Adrenal gland (tissue), 12 donors: ENCODE data around the gene SEBOX. TPM values are rescaled to one million over a fixed set of nuclear protein-coding genes. Genes with fewer than 3 reads are reported as not detected.

Experiments used
- DNase-seq, 7 donors: peaks; one replicate each; pipeline ENCODE4 v3.0.0-alpha.2; 2019 to 2020
- H3K27ac ChIP-seq, 5 donors: fragments of 200-600 bp; sonication (generic) in 4 of 5; 1 replicate in 3 of 5; 2 replicates in 2 of 5; pipeline versions ENCODE4 v1.5.1 to v1.8.0; 2016 to 2020; ENCODE audit warnings: mild to moderate bottlenecking in 1 of 5
- H3K27me3 ChIP-seq: fragments of 200-600 bp; 2 replicates; pipeline ENCODE4 v1.8.0; 2021
- H3K36me3 ChIP-seq, 2 donors: fragments of 200-600 bp; replicated peaks in 1 of 2; 1 replicate in 1 of 2; 2 replicates in 1 of 2; pipeline versions ENCODE4 v1.5.1 to v1.8.0; 2018 to 2022
- H3K4me1 ChIP-seq, 2 donors: fragments of 200-600 bp; replicated peaks in 1 of 2; 1 replicate in 1 of 2; 2 replicates in 1 of 2; pipeline versions ENCODE4 v1.5.1 to v1.8.0; 2018 to 2021
- H3K4me3 ChIP-seq, 4 donors: fragments of 200-600 bp; sonication (generic) in 3 of 4; one replicate each; pipeline ENCODE4 v1.5.1; 2016 to 2018
- H3K9me3 ChIP-seq, 3 donors: fragments of 200-600 bp; sonication (generic) in 1 of 3; replicated peaks in 1 of 3; 1 replicate in 2 of 3; 2 replicates in 1 of 3; pipeline versions ENCODE4 v1.5.1 to v1.8.0; 2016 to 2021
- POLR2A ChIP-seq, 2 donors: fragments of 450-650 bp; IDR thresholded peaks; one replicate each; pipeline ENCODE4 v1.6.1; 2017; ENCODE audit warnings: antibody characterized with exemption in 2 of 2, mild to moderate bottlenecking in 2 of 2, moderate library complexity in 1 of 2
- WGBS, 4 donors: extraction: QIAGEN DNeasy Blood & Tissue Kit in 2 of 4; methylation state at CpG; one replicate each; pipeline versions ENCODE4 v1.1.5 to v1.1.7; 2013 to 2017; 5-methylcytosine and 5-hydroxymethylcytosine counted together
- intact Hi-C, 2 donors: fragments of 100-400 bp; cut with DNase I; formaldehyde crosslinking; loops; one replicate each; pipeline versions ENCODE4 v1.14.1 to v1.15.0; 2022 to 2023
- polyA plus RNA-seq, 3 donors: library from polyadenylated mRNA; stranded (reverse); fragments of 200-250 nt in 2 of 3; fragments of 350-450 nt in 1 of 3; fragmentation: Illumina TruSeq in 1 of 3; extraction: RNeasy Lipid Tissue Mini Kit (QIAGEN cat#74804) in 1 of 3; gene quantifications; one replicate each; pipeline ENCODE4 v1.2.3, GENCODE V29; 2013 to 2014
- total RNA-seq, 9 donors: library from RNA; depleted of rRNA in 4 of 9; stranded (reverse); fragments of >200 nt in 4 of 9; fragments of 120-200 nt in 1 of 9; fragmentation: NEBNext Ultra II Directional in 1 of 9; extraction: Animal tissue kit (Norgen Biotek cat#: 25700) in 1 of 9; gene quantifications; one replicate each; pipeline versions ENCODE4 v1.1.0 to v1.2.4, GENCODE V29; 2013 to 2023
- TF ChIP-seq, protein P1 (sequence below), 6 experiments: fragments of 450-650 bp in 4 of 6; fragments of 200-600 bp in 2 of 6; sonication (generic) in 1 of 6; IDR thresholded peaks; 1 replicate in 5 of 6; 2 replicates in 1 of 6; pipeline versions ENCODE4 v1.5.1 to v1.8.0; 2016 to 2021; ENCODE audit warnings: antibody characterized with exemption in 6 of 6, mild to moderate bottlenecking in 2 of 6, moderate library complexity in 1 of 6
- donor health status: healthy with polysubstance abuse.
- donor health status: Bipolar disorder and iron deficiency.
- donor health status: DM: yes; HTN: yes; CAD: no.
- donor health status: DM: no; HTN: no; CAD: no.
- donor health status: DM: no; HTN: no; CAD: no.
- donor health status: DM: yes; HTN: yes; CAD: no.

SEBOX gene
- total and polyA plus RNA-seq, 12 donors = not detected

DNA sequence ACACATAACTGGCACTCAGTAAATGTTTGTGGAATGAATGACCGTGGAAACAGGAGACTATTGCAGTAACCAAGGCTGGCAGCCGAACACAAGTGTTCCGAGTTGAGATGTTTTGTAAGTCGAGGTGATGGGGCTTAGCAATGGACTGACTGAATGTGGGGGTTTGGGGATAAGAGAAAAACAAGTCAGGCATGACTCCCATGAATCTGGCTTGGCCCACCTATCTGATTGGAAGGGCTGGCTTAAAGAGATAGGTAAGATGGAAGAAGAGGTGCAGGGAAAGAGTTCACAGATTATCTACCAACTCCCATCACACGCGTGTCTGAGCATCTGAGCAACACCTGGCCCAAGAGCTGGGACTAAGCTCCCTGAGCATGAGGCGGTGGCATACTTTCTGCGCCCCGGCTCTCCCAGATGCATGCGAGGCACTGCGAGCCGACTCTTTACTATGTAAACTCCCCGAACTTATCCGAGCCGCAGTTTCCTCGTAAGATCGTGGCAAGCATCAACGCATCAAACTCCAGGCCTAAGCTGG lies 30.3 kb downstream of the SEBOX start:
- DNase-seq = peak in 2 of 7 donors; percentile 56 to 58
- Histone ChIP-seq H3K27ac (peak overlapping the region in 4 of 5 donors; percentile 57 to 95 (median 80)), H3K27me3 (no peaks in the 10 kb centered on the region), H3K4me3 (peak overlapping the region; percentile 16 to 91 (median 80)), H3K36me3 (peaks cover 0 to 23% of the 10 kb centered on the region in 2 donors), H3K4me1 (peaks cover 21 to 45% of the 10 kb centered on the region in 2 donors), H3K9me3 (no peaks in the 10 kb centered on the region)
- 6 to 18% (median 12%) methylated on average over 10 to 18 of the region's 18 CpGs for WGBS, 4 donors
- TF ChIP-seq POLR2A (IDR thresholded peaks at IDR 0.05) = no peak
- TF ChIP-seq, protein P1, sequence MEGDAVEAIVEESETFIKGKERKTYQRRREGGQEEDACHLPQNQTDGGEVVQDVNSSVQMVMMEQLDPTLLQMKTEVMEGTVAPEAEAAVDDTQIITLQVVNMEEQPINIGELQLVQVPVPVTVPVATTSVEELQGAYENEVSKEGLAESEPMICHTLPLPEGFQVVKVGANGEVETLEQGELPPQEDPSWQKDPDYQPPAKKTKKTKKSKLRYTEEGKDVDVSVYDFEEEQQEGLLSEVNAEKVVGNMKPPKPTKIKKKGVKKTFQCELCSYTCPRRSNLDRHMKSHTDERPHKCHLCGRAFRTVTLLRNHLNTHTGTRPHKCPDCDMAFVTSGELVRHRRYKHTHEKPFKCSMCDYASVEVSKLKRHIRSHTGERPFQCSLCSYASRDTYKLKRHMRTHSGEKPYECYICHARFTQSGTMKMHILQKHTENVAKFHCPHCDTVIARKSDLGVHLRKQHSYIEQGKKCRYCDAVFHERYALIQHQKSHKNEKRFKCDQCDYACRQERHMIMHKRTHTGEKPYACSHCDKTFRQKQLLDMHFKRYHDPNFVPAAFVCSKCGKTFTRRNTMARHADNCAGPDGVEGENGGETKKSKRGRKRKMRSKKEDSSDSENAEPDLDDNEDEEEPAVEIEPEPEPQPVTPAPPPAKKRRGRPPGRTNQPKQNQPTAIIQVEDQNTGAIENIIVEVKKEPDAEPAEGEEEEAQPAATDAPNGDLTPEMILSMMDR (IDR thresholded peaks at IDR 0.05) = no peak
- intact Hi-C loops = no loop called here

DNA sequence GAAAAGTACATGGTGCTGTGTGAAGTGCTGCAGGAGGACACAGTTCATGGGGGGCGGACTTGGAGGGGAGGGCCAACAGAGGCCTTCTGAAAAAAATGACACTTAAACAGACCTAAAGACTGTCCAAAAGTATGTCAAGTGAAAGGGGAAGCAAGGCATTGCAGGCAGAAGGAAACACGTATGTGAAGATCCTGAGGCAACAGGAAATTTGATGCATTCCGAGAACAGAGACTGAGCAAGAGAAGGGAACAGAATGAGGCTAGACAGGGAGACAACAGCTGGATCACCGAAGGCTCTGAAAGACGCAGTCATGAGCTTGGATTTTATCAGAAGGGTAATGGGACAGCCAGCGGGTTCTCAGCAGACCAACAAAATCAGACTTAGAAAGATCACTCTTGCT lies 30.8 kb downstream of the SEBOX start:
- DNase-seq = peak in 1 of 7 donors; percentile 50
- Histone ChIP-seq H3K9me3 (no peaks in the 10 kb centered on the region), H3K27me3 (no peaks in the 10 kb centered on the region), H3K27ac (peak overlapping the region in 3 of 5 donors; percentile 57 to 95 (median 89)), H3K4me3 (peak overlapping the region in 1 of 4 donors; percentile 70), H3K36me3 (peaks cover 0 to 22% of the 10 kb centered on the region in 2 donors), H3K4me1 (peaks cover 21 to 41% of the 10 kb centered on the region in 2 donors)
- intact Hi-C loops = no loop called here
- WGBS, 4 donors = 42 to 59% (median 52%) methylated on average over 6 of the region's 6 CpGs
- no peak for TF ChIP-seq POLR2A (IDR thresholded peaks at IDR 0.05)
- TF ChIP-seq, protein P1 (IDR thresholded peaks at IDR 0.05) = no peak

DNA sequence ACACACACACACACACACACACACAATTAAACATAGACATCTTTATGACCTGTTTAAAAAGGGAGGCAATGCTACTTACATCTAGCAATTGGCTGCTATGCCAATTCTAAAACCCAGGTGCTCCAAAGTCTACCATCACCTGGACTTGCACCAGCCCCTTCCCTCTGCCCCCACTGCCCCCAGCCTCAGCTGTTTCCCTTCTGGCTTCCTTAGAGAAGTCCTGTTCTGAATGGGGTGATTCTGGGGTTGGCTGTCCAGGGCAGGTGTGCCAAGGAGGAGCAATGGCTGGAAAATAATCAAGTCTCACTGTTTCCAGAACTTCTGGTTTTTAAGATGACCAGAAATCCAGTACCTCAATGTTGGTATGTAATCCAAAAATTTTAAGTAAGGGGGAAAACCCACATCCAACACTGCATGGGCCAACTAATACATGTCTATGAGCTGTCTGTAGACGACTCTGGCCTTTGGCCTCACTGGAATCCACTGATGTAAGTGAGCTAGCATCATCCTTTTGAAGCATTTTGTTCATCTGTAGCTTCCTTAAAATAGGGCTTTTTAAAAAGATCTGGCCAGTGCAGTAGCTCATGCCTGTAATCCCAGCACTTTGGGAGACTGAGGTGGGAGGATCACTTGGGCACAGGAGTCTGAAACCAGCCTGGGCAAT lies 31.8 kb downstream of the SEBOX start:
- intact Hi-C loops = no loop called here
- TF ChIP-seq POLR2A (IDR thresholded peaks at IDR 0.05) = no peak
- TF ChIP-seq, protein P1 (IDR thresholded peaks at IDR 0.05) = no peak
- 58 to 80% (median 70%) methylated on average over 1 of the region's 1 CpG for WGBS, 4 donors

DNA sequence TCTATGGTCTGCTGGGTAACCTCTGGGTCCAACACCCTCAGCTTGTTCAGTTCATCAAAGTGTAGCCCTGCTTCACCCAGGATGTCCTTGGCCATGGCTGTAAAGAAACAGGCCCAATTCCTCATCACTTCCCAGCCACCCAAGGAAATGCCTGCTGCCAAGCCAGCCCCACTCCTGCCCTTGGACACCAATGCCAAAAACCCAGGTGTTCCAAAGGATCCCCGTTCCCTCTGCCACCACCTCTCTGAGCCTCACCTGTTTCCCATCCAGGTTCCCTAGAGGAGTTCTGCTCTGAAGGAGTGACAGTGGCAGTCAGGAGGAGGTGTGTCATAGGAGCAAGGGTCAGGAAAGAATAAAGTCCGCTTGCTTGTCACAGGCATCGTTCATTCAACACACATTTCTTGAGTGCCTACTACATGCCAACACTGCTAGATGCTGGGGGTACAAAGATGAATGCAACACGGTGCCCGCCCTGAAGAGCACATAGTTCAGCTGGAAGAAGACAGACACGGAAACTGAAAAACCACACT lies 33.0 kb downstream of the SEBOX start:
- WGBS, 4 donors = 90 to 95% (median 93%) methylated on average over 6 of the region's 6 CpGs
- Histone ChIP-seq H3K36me3 (peaks cover 0 to 43% of the 10 kb centered on the region in 2 donors), H3K4me1 (peaks cover 8 to 23% of the 10 kb centered on the region in 2 donors), H3K27ac (no peak overlapping the region), H3K9me3 (no peaks in the 10 kb centered on the region), H3K4me3 (no peak overlapping the region), H3K27me3 (no peaks in the 10 kb centered on the region)
- intact Hi-C loops = no loop called here
- DNase-seq = peak in 2 of 7 donors; percentile 17 to 45
- no peak for TF ChIP-seq POLR2A (IDR thresholded peaks at IDR 0.05)
- TF ChIP-seq, protein P1 (IDR thresholded peaks at IDR 0.05) = no peak

More for the DNA sequence above, 31.8 kb downstream of the SEBOX start:
- H3K27ac ChIP-seq = no peak overlapping the region
- H3K4me1 ChIP-seq = peaks cover 16 to 35% of the 10 kb centered on the region in 2 donors
- peaks cover 0 to 30% of the 10 kb centered on the region in 2 donors for H3K36me3 ChIP-seq
- no peaks in the 10 kb centered on the region for H3K9me3 ChIP-seq
- no peak overlapping the region for H3K4me3 ChIP-seq
- no peaks in the 10 kb centered on the region for H3K27me3 ChIP-seq
- DNase-seq = peak in 3 of 7 donors; percentile 6 to 31 (median 8)
